OCI-LY1 (cell line): ENCODE results near the gene ERN1.

ENCODE experiments used
- CTCF ChIP-seq: fragments of 200-600 bp; sonication (generic), shearing (Covaris generic); IDR thresholded peaks from 2 replicates; pipeline ENCODE4 v1.5.1; 2017; ENCODE audit warnings: mild to moderate bottlenecking, antibody characterized with exemption, low read length, moderate library complexity, mixed read lengths
- EZH2 ChIP-seq: fragments of 200-600 bp; sonication (generic), shearing (Covaris generic); IDR thresholded peaks from 2 replicates; pipeline ENCODE4 v1.8.0; 2017; ENCODE audit warnings: borderline replicate concordance, mixed run types, mild to moderate bottlenecking, antibody characterized with exemption, low read length, moderate library complexity, mixed read lengths

- no peak for TF ChIP-seq CTCF
- no peak for TF ChIP-seq EZH2
Observed at GRCh38 chr17:63998050-63998720, 131.8 kb downstream of the ERN1 start, which contains the start of gene PRR29.
